Measurements from ENCODE around the gene PRKN. TPM values are rescaled to one million over a fixed set of nuclear protein-coding genes. Genes with fewer than 3 reads are reported as not detected.

The PRKN gene
- total RNA-seq, 1 donor from 2014 or later: 5.1 TPM

GRCh38 chr6:161487694-161488093, 1239.9 kb downstream of the PRKN start:
- no peak overlapping the region for H3K27ac Mint-ChIP-seq (ENCODE audit: unreplicated experiment)
- H3K4me3 Mint-ChIP-seq (ENCODE audit: unreplicated experiment): no peak overlapping the region
- no peaks in the 10 kb centered on the region for H3K36me3 Mint-ChIP-seq (ENCODE audit: low read depth, unreplicated experiment)
- no peaks in the 10 kb centered on the region for H3K27me3 Mint-ChIP-seq (ENCODE audit: unreplicated experiment)
- TF ChIP-seq, protein P1, sequence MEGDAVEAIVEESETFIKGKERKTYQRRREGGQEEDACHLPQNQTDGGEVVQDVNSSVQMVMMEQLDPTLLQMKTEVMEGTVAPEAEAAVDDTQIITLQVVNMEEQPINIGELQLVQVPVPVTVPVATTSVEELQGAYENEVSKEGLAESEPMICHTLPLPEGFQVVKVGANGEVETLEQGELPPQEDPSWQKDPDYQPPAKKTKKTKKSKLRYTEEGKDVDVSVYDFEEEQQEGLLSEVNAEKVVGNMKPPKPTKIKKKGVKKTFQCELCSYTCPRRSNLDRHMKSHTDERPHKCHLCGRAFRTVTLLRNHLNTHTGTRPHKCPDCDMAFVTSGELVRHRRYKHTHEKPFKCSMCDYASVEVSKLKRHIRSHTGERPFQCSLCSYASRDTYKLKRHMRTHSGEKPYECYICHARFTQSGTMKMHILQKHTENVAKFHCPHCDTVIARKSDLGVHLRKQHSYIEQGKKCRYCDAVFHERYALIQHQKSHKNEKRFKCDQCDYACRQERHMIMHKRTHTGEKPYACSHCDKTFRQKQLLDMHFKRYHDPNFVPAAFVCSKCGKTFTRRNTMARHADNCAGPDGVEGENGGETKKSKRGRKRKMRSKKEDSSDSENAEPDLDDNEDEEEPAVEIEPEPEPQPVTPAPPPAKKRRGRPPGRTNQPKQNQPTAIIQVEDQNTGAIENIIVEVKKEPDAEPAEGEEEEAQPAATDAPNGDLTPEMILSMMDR (IDR thresholded peaks at IDR 0.05; ENCODE audit: unreplicated experiment): no peak
- H3K9me3 Mint-ChIP-seq (ENCODE audit: unreplicated experiment): no peaks in the 10 kb centered on the region
- no peak for DNase-seq (ENCODE audit: low spot score)
- H3K4me1 Mint-ChIP-seq (ENCODE audit: unreplicated experiment): peaks cover 10% of the 10 kb centered on the region

DNA sequence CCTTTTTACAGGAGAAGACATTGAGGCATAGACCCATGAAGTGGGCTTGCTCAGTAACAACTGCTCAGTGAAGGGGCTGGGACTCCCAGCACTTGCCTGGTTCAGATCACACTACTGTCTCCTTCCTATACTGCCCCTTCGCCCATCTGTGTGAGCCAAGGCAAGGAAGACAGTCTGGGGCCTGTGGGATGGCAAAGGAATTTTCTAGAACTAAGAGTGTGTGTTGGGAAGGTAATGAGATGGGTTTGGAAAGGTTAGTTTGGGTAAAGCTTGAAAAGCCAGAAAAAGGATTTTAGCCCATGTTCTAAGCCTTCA, 1240.4 kb downstream of the PRKN start:
- TF ChIP-seq, protein P1 (IDR thresholded peaks at IDR 0.05; ENCODE audit: unreplicated experiment): no peak
- H3K27ac Mint-ChIP-seq (ENCODE audit: unreplicated experiment): no peak overlapping the region
- peaks cover 10% of the 10 kb centered on the region for H3K4me1 Mint-ChIP-seq (ENCODE audit: unreplicated experiment)
- H3K4me3 Mint-ChIP-seq (ENCODE audit: unreplicated experiment): no peak overlapping the region
- H3K27me3 Mint-ChIP-seq (ENCODE audit: unreplicated experiment): no peaks in the 10 kb centered on the region
- H3K36me3 Mint-ChIP-seq (ENCODE audit: low read depth, unreplicated experiment): no peaks in the 10 kb centered on the region
- no peaks in the 10 kb centered on the region for H3K9me3 Mint-ChIP-seq (ENCODE audit: unreplicated experiment)
- no peak for DNase-seq (ENCODE audit: low spot score)

DNA sequence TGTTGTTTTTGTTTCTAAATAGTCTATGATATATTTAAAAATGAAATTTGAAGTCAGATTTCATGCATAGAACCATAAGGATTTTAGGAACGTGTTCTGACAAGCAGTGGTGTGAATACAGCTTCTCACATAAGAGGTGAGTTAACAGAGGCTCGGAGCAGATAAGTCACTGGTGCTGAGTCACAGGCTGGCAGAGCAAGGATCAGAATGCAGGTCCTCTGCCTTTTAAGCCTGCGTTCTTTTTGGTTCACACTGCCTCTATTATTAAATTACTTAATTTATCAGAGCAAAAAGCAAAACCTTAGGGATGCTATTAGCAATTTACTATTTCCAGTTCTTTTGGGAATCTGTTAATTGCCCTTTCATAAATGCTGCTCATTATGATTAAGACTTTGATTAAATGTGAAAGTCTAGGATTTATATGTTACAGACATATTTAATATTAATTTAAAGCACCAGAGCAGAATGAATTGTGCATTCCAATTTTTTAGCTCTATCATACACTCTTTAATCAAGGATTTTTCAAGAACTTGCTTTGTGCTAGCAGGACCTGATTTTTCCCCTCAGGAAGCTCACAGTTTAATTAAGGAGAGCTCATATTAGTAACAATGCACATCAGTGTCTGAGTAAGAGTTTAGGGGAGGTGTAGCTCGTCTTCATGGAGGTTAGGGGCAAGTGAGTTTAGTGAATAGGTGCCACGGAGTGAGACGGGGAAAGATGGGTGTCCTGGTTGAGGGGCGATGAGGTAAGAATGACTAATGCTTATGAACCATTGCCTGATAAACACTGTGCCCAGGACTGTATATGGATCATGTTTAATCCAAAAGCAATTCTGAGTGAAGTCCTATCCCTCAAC, 1241.0 kb downstream of the PRKN start:
- no peak for DNase-seq (ENCODE audit: low spot score)

GRCh38 chr6:161482517-161482858, 1245.1 kb downstream of the PRKN start:
- DNase-seq (ENCODE audit: low spot score): no peak
- Mint-ChIP-seq H3K27ac (ENCODE audit: unreplicated experiment) (no peak overlapping the region), H3K36me3 (ENCODE audit: low read depth, unreplicated experiment) (no peaks in the 10 kb centered on the region), H3K4me1 (ENCODE audit: unreplicated experiment) (peaks cover 19% of the 10 kb centered on the region), H3K9me3 (ENCODE audit: unreplicated experiment) (no peaks in the 10 kb centered on the region), H3K4me3 (ENCODE audit: unreplicated experiment) (no peak overlapping the region), H3K27me3 (ENCODE audit: unreplicated experiment) (no peaks in the 10 kb centered on the region)
- TF ChIP-seq, protein P1 (IDR thresholded peaks at IDR 0.05; ENCODE audit: unreplicated experiment): no peak

More for the DNA sequence above, 1241.0 kb downstream of the PRKN start:
- H3K36me3 Mint-ChIP-seq (ENCODE audit: low read depth, unreplicated experiment): no peaks in the 10 kb centered on the region
- peaks cover 10% of the 10 kb centered on the region for H3K4me1 Mint-ChIP-seq (ENCODE audit: unreplicated experiment)
- no peaks in the 10 kb centered on the region for H3K9me3 Mint-ChIP-seq (ENCODE audit: unreplicated experiment)
- no peaks in the 10 kb centered on the region for H3K27me3 Mint-ChIP-seq (ENCODE audit: unreplicated experiment)
- no peak overlapping the region for H3K4me3 Mint-ChIP-seq (ENCODE audit: unreplicated experiment)
- H3K27ac Mint-ChIP-seq (ENCODE audit: unreplicated experiment): no peak overlapping the region
- TF ChIP-seq, protein P1 (IDR thresholded peaks at IDR 0.05; ENCODE audit: unreplicated experiment): no peak

GRCh38 chr6:161481786-161482516, 1245.6 kb downstream of the PRKN start:
- DNase-seq (ENCODE audit: low spot score): no peak
- Mint-ChIP-seq H3K4me3 (ENCODE audit: unreplicated experiment) (no peak overlapping the region), H3K9me3 (ENCODE audit: unreplicated experiment) (no peaks in the 10 kb centered on the region), H3K27ac (ENCODE audit: unreplicated experiment) (no peak overlapping the region), H3K4me1 (ENCODE audit: unreplicated experiment) (peaks cover 16% of the 10 kb centered on the region), H3K36me3 (ENCODE audit: low read depth, unreplicated experiment) (no peaks in the 10 kb centered on the region), H3K27me3 (ENCODE audit: unreplicated experiment) (no peaks in the 10 kb centered on the region)
- TF ChIP-seq, protein P1 (IDR thresholded peaks at IDR 0.05; ENCODE audit: unreplicated experiment): no peak
